Measurements from ENCODE around the gene GID8.

DNA sequence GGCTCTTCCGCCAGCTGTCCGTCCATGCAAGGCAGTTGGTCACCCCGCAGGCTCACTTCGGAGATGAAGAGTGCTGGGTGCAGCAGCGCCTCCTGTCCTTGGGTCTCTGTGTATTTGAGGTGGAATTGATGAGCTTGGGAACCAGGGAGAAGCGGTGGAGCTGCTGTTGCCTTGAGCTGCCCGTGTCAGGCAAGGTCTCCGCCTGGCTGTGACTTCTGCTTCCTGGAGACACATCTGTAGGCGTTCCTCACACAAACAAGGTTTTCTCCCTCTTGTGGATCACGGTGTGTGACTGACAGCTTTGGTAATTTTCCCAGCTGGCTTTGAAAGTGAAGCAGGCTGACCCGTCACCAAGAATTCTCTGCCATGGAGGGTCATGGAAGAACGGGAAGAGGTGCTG lies 12.0 kb downstream of the GID8 start:
- TF ChIP-seq EZH2phosphoT487 (IDR thresholded peaks at IDR 0.05) (no peak), CTCF (IDR thresholded peaks at IDR 0.05) (no peak), EZH2 (IDR thresholded peaks at IDR 0.05) (no peak)

All from neural progenitor cell (in vitro differentiated cells).